GM18868 (cell line): ENCODE results near the gene LSM12.
A peak's percentile ranks its signal among the peaks of the same experiment; 100 is the strongest.
"Not testable (repeated sequence)": the region's sequence is repeated elsewhere in the genome, so short reads cannot be mapped to it uniquely, and the experiment has no call there.

Experiments
- ATAC-seq: cut with Tn5 transposase; IDR thresholded peaks from one replicate; pipeline ENCODE4 v1.9.1; 2021; ENCODE audit warnings: mild to moderate bottlenecking, moderate library complexity; ENCODE audit not compliant: unreplicated experiment

Gene LSM12

GRCh38 chr17:44008205-44008909, 58.1 kb downstream of the LSM12 start:
- ATAC-seq, result no peak

GRCh38 chr17:44007346-44008204, 58.9 kb downstream of the LSM12 start:
- no peak for ATAC-seq

GRCh38 chr17:44006598-44007345, 59.7 kb downstream of the LSM12 start:
- peak; percentile 63 for ATAC-seq

- ATAC-seq, result peak; percentile 5
These were observed 60.2 kb downstream of the LSM12 start for GRCh38 chr17:44006272-44006597.

- no peak for ATAC-seq
These were observed 60.8 kb downstream of the LSM12 start for GRCh38 chr17:44005527-44006271.

GRCh38 chr17:44004761-44005526, 61.5 kb downstream of the LSM12 start:
- no peak for ATAC-seq

GRCh38 chr17:44004077-44004760, 62.3 kb downstream of the LSM12 start, which contains the start of gene NAGS:
TSS of gene NAGS (plus strand) at chr17:44004622. CDS start at chr17:44004664, 42 bp downstream.
- no peak for ATAC-seq

- no peak for ATAC-seq
These were observed 64.2 kb downstream of the LSM12 start for GRCh38 chr17:44002141-44002848.

GRCh38 chr17:44001461-44001920, 65.0 kb downstream of the LSM12 start:
- ATAC-seq, result no peak

- ATAC-seq, result no peak
These were observed 65.5 kb downstream of the LSM12 start for GRCh38 chr17:44000871-44001460.

- ATAC-seq, result no peak
These were observed 66.2 kb downstream of the LSM12 start for GRCh38 chr17:44000141-44000860.

- ATAC-seq, result no peak
These were observed 67.4 kb downstream of the LSM12 start for GRCh38 chr17:43999024-43999423.

GRCh38 chr17:43998552-43998951, 67.9 kb downstream of the LSM12 start:
- ATAC-seq, result no peak

GRCh38 chr17:43997180-43997579, 69.3 kb downstream of the LSM12 start:
- not testable (repeated sequence) for ATAC-seq

- ATAC-seq, result no peak
These were observed 71.4 kb downstream of the LSM12 start for GRCh38 chr17:43995150-43995471.

GRCh38 chr17:43994272-43995149, 72.0 kb downstream of the LSM12 start:
- ATAC-seq, result no peak

GRCh38 chr17:43992641-43993040, 73.8 kb downstream of the LSM12 start:
- ATAC-seq, result no peak
